Measurements from ENCODE around the gene DRAP1. TPM values are rescaled to one million over a fixed set of nuclear protein-coding genes. Genes with fewer than 3 reads are reported as not detected.

The DRAP1 gene
- total and polyA plus RNA-seq, 9 of the 15 experiments (the other 6 are each of a cell fraction or from before 2014, with no cell fraction given): 9.6 to 200 (median 92.9) TPM

- no peak for TF ChIP-seq RERE (CRISPR knock-in tag; IDR thresholded peaks at IDR 0.05; ENCODE audit: borderline replicate concordance)
- TF ChIP-seq HEY1 (CRISPR knock-in tag; IDR thresholded peaks at IDR 0.05; ENCODE audit: borderline replicate concordance): no peak
- no peak for TF ChIP-seq ZNF717 (CRISPR knock-in tag; IDR thresholded peaks at IDR 0.05)
- no peak for TF ChIP-seq ZNF583 (CRISPR knock-in tag; IDR thresholded peaks at IDR 0.05)
- TF ChIP-seq HDAC6 (IDR thresholded peaks at IDR 0.05; ENCODE audit: low read depth, low read length): no peak
- TF ChIP-seq RBM39 (optimal IDR thresholded peaks at IDR 0.05; ENCODE audit: low read depth, low read length): no peak
- TF ChIP-seq ZNF124 (CRISPR knock-in tag; IDR thresholded peaks at IDR 0.05): no peak
- no peak for TF ChIP-seq CREB3 (tag; conservative IDR thresholded peaks at IDR 0.05; ENCODE audit: low read depth)
- no peak for TF ChIP-seq TFAM (CRISPR knock-in tag; conservative IDR thresholded peaks at IDR 0.05)
- peak; percentile 33; the same call in 1 of the 2 replicates for TF ChIP-seq DPF2 (IDR thresholded peaks at IDR 0.05)
- no peak for TF ChIP-seq DIDO1 (tag; IDR thresholded peaks at IDR 0.05; ENCODE audit: low read depth)
- no peak for TF ChIP-seq NR2F6 (CRISPR knock-in tag; IDR thresholded peaks at IDR 0.05)
- TF ChIP-seq TFAP4 (CRISPR knock-in tag; IDR thresholded peaks at IDR 0.05; ENCODE audit: borderline replicate concordance): peak; percentile 80
- TF ChIP-seq ZEB2 (IDR thresholded peaks at IDR 0.05): no peak
- no peak for TF ChIP-seq PHF21A (IDR thresholded peaks at IDR 0.05; ENCODE audit: borderline replicate concordance, low read depth)
- no peak for TF ChIP-seq ZC3H11A (IDR thresholded peaks at IDR 0.05; ENCODE audit: low read depth, low read length)
- no peak for TF ChIP-seq C11orf30 (IDR thresholded peaks at IDR 0.05; ENCODE audit: low read depth)
- TF ChIP-seq ZBED1 (IDR thresholded peaks at IDR 0.05): no peak
- no peak for TF ChIP-seq PTBP1 (IDR thresholded peaks at IDR 0.05; ENCODE audit: low read depth, low read length)
- no peak for TF ChIP-seq POU5F1 (IDR thresholded peaks at IDR 0.05; ENCODE audit: borderline replicate concordance, low read depth, low read length, partially characterized antibody)
- TF ChIP-seq POLR2AphosphoS5 (IDR thresholded peaks at IDR 0.05; ENCODE audit: control insufficient read depth, insufficient read depth, low read depth, low read length): no peak
- TF ChIP-seq RB1 (IDR thresholded peaks at IDR 0.05; ENCODE audit: low read depth): peak; percentile 81
- no peak for TF ChIP-seq MEIS2 (IDR thresholded peaks at IDR 0.05; ENCODE audit: partially characterized antibody)
- no peak for TF ChIP-seq MCM7 (IDR thresholded peaks at IDR 0.05)
- no peak for TF ChIP-seq PML (IDR thresholded peaks at IDR 0.05; ENCODE audit: low read length)
- TF ChIP-seq MTF1 (CRISPR knock-in tag; IDR thresholded peaks at IDR 0.05; ENCODE audit: borderline replicate concordance): no peak
Measured at GRCh38 chr11:65884716-65885092, 34.5 kb upstream of the DRAP1 start (continued).
